Aorta (tissue), 5 donors: Measurements from ENCODE around the gene MTRF1L. TPM values are rescaled to one million over a fixed set of nuclear protein-coding genes. Genes with fewer than 3 reads are reported as not detected.
"Not testable (repeated sequence)": the region's sequence is repeated elsewhere in the genome, so short reads cannot be mapped to it uniquely, and the experiment has no call there.

ENCODE experiments used
- ATAC-seq: fragments of 200-7000 bp; cut with Tn5 transposase; one replicate; pipeline ENCODE4 v1.9.1; 2022; ENCODE audit warnings: moderate library complexity; ENCODE audit not compliant: low FRiP score
- DNase-seq, 2 donors: peaks; one replicate each; pipeline ENCODE4 v3.0.0-alpha.2; 2020
- H3K27ac ChIP-seq, 2 donors: one replicate each; pipeline ENCODE4 v1.5.1; 2013; ENCODE audit warnings: low read length in 2 of 2, mild to moderate bottlenecking in 2 of 2, moderate library complexity in 2 of 2, control low read depth in 1 of 2, inconsistent platforms in 1 of 2, low read depth in 1 of 2
- H3K27me3 ChIP-seq, 2 donors: one replicate each; pipeline ENCODE4 v1.6.1; 2013; ENCODE audit warnings: control low read depth in 1 of 2, low read length in 1 of 2, mild to moderate bottlenecking in 1 of 2, moderate library complexity in 1 of 2; ENCODE audit not compliant: insufficient read depth in 2 of 2, control insufficient read depth in 1 of 2
- H3K36me3 ChIP-seq, 2 donors: one replicate each; pipeline ENCODE4 v1.6.1; 2013; ENCODE audit warnings: control low read depth in 1 of 2, low read length in 1 of 2, mild to moderate bottlenecking in 1 of 2; ENCODE audit not compliant: insufficient read depth in 2 of 2, control insufficient read depth in 1 of 2
- H3K4me1 ChIP-seq, 2 donors: one replicate each; pipeline ENCODE4 v1.6.1; 2013; ENCODE audit warnings: low read length in 2 of 2, control low read depth in 1 of 2, mild to moderate bottlenecking in 1 of 2, moderate library complexity in 1 of 2; ENCODE audit not compliant: insufficient read depth in 2 of 2, control insufficient read depth in 1 of 2
- H3K4me3 ChIP-seq, 2 donors: one replicate each; pipeline ENCODE4 v1.5.1; 2013; ENCODE audit warnings: low read length in 2 of 2, control low read depth in 1 of 2, mild to moderate bottlenecking in 1 of 2
- H3K9me3 ChIP-seq: one replicate; pipeline ENCODE4 v1.6.1; 2013; ENCODE audit warnings: mild to moderate bottlenecking, low read length; ENCODE audit not compliant: control insufficient read depth
- WGBS, 2 donors: extraction: QIAGEN DNeasy Blood & Tissue Kit; methylation state at CpG; one replicate each; pipeline ENCODE4 v1.1.7; 2013; 5-methylcytosine and 5-hydroxymethylcytosine counted together
- intact Hi-C, 2 donors: fragments of 100-400 bp; cut with DNase I; formaldehyde crosslinking; loops; one replicate each; pipeline versions ENCODE4 v1.14.2 to v1.15.0; 2022
- polyA plus RNA-seq, 2 donors: library from polyadenylated mRNA; stranded (reverse); fragments of 200-250 nt; gene quantifications; one replicate each; pipeline ENCODE4 v1.2.3, GENCODE V29; 2013
- total RNA-seq, 2 donors: library from RNA; stranded (reverse); fragmentation: NEBNext Ultra II Directional; extraction: Animal tissue kit (Norgen Biotek cat#: 25700); gene quantifications; one replicate each; pipeline ENCODE4 v1.2.1, GENCODE V29; 2021
- donor health status: healthy with polysubstance abuse.
- donor health status: Bipolar disorder and iron deficiency.
- donor health status: DM: no; HTN: no; CAD: no.
- donor health status: DM: no; HTN: no; CAD: no.
- donor health status: DM: yes; HTN: yes; CAD: no.

MTRF1L gene
- total and polyA plus RNA-seq, 4 donors: 16.0 to 45.1 (median 22.8) TPM

- Histone ChIP-seq H3K27ac (no peak overlapping the region), H3K4me3 (no peak overlapping the region), H3K27me3 (no peaks in the 10 kb centered on the region), H3K4me1 (no peaks in the 10 kb centered on the region), H3K36me3 (peaks cover 0 to 6% of the 10 kb centered on the region in 2 donors), H3K9me3 (peaks cover 4% of the 10 kb centered on the region)
- 97% methylated on average over 6 of the region's 6 CpGs for WGBS, 2 donors
- no peak for DNase-seq
- no peak for ATAC-seq
- intact Hi-C loops: no loop called here
Observed at GRCh38 chr6:152969688-152970418, 32.7 kb downstream of the MTRF1L start.

GRCh38 chr6:152966168-152966894, 36.2 kb downstream of the MTRF1L start:
- DNase-seq, H3K4me1 ChIP-seq, ATAC-seq, H3K4me3 ChIP-seq, intact Hi-C loops, H3K27ac ChIP-seq, H3K9me3 ChIP-seq, H3K27me3 ChIP-seq, H3K36me3 ChIP-seq: not testable (repeated sequence)
- WGBS, 2 donors: 87 to 91% methylated on average over 9 to 15 of the region's 15 CpGs

- Histone ChIP-seq H3K4me1 (no peaks in the 10 kb centered on the region), H3K36me3 (no peaks in the 10 kb centered on the region), H3K4me3 (no peak overlapping the region), H3K27ac (no peak overlapping the region), H3K9me3 (no peaks in the 10 kb centered on the region), H3K27me3 (no peaks in the 10 kb centered on the region)
- intact Hi-C loops: no loop called here
- ATAC-seq (no peak), DNase-seq (no peak)
- 93 to 94% methylated on average over 24 of the region's 24 CpGs for WGBS, 2 donors
Observed at GRCh38 chr6:152959333-152959732, 43.2 kb downstream of the MTRF1L start.

- DNase-seq (no peak), ATAC-seq (no peak)
- no peaks in the 10 kb centered on the region for H3K27me3 ChIP-seq
- H3K36me3 ChIP-seq: no peaks in the 10 kb centered on the region
- no peak overlapping the region for H3K4me3 ChIP-seq
- WGBS, 2 donors: 74 to 78% methylated on average over 1 of the region's 1 CpG
- intact Hi-C loops: no loop called here
- H3K9me3 ChIP-seq: no peaks in the 10 kb centered on the region
- H3K4me1 ChIP-seq: no peaks in the 10 kb centered on the region
- H3K27ac ChIP-seq: no peak overlapping the region
Observed at GRCh38 chr6:152957796-152958195, 44.7 kb downstream of the MTRF1L start.

- no peaks in the 10 kb centered on the region for H3K4me1 ChIP-seq
- no peaks in the 10 kb centered on the region for H3K27me3 ChIP-seq
- H3K9me3 ChIP-seq: no peaks in the 10 kb centered on the region
- DNase-seq: no peak
- no peak overlapping the region for H3K27ac ChIP-seq
- no peak for ATAC-seq
- no peaks in the 10 kb centered on the region for H3K36me3 ChIP-seq
- intact Hi-C loops: no loop called here
- H3K4me3 ChIP-seq: no peak overlapping the region
- 54 to 59% methylated on average over 3 of the region's 3 CpGs for WGBS, 2 donors
Observed at GRCh38 chr6:152954443-152954842, 48.1 kb downstream of the MTRF1L start.

GRCh38 chr6:152952866-152953509, 49.5 kb downstream of the MTRF1L start:
- Histone ChIP-seq H3K4me1 (no peaks in the 10 kb centered on the region), H3K9me3 (no peaks in the 10 kb centered on the region), H3K36me3 (no peaks in the 10 kb centered on the region), H3K4me3 (no peak overlapping the region), H3K27me3 (no peaks in the 10 kb centered on the region), H3K27ac (no peak overlapping the region)
- intact Hi-C loops: no loop called here
- ATAC-seq (no peak), DNase-seq (no peak)
- WGBS, 2 donors: 63 to 64% methylated on average over 7 of the region's 7 CpGs

GRCh38 chr6:152952045-152952444, 50.5 kb downstream of the MTRF1L start:
- intact Hi-C loops: no loop called here
- H3K4me1 ChIP-seq: no peaks in the 10 kb centered on the region
- H3K27ac ChIP-seq: no peak overlapping the region
- H3K9me3 ChIP-seq: no peaks in the 10 kb centered on the region
- no peak for ATAC-seq
- no peak overlapping the region for H3K4me3 ChIP-seq
- 24 to 25% methylated on average over 1 of the region's 1 CpG for WGBS, 2 donors
- no peak for DNase-seq
- H3K36me3 ChIP-seq: no peaks in the 10 kb centered on the region
- no peaks in the 10 kb centered on the region for H3K27me3 ChIP-seq

- Histone ChIP-seq H3K4me3 (no peak overlapping the region), H3K27ac (no peak overlapping the region), H3K9me3 (no peaks in the 10 kb centered on the region), H3K27me3 (no peaks in the 10 kb centered on the region), H3K4me1 (no peaks in the 10 kb centered on the region), H3K36me3 (no peaks in the 10 kb centered on the region)
- WGBS, 2 donors: 88 to 90% methylated on average over 3 of the region's 3 CpGs
- no peak for ATAC-seq
- intact Hi-C loops: no loop called here
- DNase-seq: no peak
Observed at GRCh38 chr6:152950240-152950639, 52.3 kb downstream of the MTRF1L start.
